HG03520 (cell line): Measurements from ENCODE around the gene ALOX5AP.

ENCODE experiments used
- ATAC-seq: cut with Tn5 transposase; IDR thresholded peaks from one replicate; pipeline ENCODE4 v1.9.1; 2021; ENCODE audit warnings: mild to moderate bottlenecking, moderate library complexity; ENCODE audit not compliant: unreplicated experiment

ALOX5AP gene

DNA sequence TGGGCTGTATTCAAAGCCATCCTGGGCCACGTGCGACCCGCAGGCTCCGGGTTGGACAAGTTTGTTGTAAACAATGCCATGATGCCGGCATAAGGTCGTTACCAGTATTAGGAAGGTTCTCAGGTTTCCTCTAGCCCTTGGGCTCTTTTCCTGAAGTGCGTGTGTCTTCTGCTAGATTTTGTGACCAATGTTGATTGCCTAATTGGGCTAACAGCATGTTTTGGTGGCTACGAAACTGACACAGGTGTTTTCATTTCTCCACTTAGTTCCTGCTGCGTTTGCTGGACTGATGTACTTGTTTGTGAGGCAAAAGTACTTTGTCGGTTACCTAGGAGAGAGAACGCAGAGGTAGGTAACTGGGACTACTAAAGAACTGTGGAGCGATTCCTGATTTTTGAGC is 20.3 kb downstream of the ALOX5AP start:
- no peak for ATAC-seq

DNA sequence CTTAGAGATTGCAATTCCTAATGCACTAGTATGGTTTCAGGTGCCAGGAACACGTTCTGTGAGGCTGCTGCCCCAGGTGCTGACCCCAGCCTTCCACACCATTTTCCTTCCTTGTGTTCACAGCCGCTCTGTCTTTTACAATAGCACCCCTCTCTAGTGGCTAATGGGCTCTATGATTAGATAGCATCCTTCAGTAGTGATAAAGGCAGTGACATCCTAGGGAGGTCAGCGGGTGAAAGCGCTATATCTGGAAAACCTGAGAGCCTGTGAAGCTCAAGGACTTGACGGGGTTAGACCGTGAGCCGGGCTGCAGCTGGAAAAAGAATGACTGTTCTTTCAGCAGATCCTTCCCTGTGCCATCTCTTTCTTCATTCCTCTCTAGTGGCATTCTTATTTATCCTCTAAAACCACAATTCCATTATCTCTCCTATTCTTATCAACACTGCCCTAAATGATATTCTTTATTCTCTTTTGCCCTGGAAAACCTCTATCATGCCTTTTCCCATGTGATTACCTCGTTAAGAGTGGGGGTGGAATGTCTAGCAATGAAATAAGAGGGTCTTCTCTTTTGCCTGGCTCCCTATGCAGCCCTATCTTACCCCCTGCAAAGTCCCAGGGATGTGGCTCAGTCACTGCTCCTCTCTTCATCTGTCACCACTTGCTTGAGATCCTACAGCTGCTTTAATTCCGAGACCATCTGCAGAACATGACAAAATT is 21.8 kb downstream of the ALOX5AP start:
- no peak for ATAC-seq

DNA sequence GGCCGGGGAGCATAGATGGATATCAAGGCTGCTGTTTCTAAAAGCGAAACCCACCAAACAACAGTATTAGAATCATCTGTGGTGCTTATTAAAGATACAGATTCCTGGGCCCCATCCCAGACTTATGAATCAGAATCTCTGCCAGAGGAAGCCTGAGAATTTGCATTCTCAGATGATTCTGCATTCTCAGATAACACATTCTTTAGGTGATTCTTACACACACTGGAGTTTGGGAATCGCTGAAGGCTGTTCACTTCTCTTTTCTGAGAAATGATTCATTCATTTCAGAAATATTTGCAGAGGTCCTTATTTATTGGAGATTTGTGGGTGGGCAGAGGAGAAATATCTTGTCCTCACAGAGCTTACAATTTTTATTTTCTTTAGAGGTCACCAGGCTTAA is 24.4 kb downstream of the ALOX5AP start:
- no peak for ATAC-seq

DNA sequence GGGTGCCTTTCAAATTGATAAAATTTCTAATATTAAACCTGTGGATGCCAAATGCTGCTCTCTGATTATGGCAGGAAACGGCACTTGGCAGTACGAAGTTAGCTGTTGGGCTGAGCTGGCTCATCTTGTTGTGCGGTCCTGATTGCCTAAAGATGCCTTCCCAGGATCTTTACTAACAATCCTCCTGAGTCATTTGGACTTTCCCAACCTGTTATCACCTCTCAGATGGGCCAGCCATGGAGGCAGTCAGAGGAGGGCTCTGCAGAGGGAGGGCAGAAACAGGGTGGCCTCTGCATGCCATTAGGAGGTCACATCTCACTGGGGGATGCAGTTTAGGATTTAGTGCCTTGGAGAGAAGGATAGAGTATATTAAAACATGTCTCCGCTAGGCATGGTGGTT is 27.3 kb downstream of the ALOX5AP start:
- no peak for ATAC-seq

DNA sequence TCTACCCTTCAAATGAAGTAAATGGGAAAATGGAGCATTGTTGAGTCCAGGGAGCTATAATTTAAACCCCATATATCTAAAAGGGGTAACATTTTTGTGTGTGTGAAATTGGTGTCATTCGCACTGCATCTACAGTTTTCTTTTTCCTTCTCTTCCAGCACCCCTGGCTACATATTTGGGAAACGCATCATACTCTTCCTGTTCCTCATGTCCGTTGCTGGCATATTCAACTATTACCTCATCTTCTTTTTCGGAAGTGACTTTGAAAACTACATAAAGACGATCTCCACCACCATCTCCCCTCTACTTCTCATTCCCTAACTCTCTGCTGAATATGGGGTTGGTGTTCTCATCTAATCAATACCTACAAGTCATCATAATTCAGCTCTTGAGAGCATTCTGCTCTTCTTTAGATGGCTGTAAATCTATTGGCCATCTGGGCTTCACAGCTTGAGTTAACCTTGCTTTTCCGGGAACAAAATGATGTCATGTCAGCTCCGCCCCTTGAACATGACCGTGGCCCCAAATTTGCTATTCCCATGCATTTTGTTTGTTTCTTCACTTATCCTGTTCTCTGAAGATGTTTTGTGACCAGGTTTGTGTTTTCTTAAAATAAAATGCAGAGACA is 28.6 kb downstream of the ALOX5AP start:
- no peak for ATAC-seq

DNA sequence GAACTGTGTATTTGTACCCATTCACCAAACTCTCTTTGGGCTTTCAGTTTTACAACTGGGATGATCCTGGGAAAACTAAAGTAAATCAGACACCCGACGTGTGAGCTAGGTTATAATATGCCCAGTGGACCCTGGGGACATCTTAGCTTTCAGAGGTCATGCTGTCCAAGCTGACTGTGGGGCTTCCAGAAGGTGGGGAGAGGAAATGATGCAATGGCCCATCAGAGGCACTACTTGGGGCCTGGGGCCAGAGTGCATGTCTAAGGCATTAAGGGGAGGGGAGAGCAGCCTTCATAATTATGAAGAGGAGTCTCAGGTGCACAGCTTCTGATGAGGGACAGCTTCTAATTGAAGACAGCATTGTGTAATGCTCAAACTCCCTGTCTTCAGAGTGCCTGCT is 30.9 kb downstream of the ALOX5AP start:
- no peak for ATAC-seq

DNA sequence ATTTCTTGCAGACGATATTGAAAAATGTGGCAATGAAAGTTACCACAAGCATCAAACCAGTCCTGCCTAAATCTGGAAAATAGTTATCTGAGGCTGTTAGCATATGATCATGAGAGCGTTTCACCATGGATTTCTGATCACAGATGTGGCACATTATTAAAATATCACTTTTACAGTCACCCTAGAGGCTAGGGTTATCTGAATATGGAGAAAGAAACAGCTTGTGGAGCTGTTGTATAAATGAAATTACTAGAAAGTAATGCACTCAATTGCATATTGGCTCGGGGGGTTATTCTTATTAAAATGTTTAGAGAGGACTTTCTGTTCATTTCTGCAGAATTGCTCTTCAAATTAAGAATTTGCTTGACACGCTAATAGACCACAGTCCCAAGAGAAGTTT is 35.6 kb downstream of the ALOX5AP start:
- no peak for ATAC-seq

DNA sequence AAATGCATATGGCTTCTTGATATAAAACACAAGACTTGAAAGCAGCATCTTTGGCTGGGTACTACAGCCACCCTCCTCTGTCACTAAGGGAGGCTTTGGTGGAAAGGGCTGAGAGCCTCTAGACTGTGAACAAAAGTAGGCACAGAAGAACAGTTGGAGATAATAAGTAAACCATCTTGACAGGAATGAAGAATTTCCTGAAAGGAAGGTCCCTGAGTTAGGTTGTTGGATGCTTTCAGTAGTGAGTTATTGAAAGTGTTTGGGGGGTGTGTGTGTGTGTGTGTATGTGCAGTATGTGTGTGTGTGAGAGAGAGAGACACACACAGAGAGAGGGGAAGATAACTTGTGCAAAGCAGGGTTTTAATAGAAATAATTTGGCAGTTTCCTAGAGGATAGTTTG is 38.2 kb downstream of the ALOX5AP start:
- no peak for ATAC-seq

DNA sequence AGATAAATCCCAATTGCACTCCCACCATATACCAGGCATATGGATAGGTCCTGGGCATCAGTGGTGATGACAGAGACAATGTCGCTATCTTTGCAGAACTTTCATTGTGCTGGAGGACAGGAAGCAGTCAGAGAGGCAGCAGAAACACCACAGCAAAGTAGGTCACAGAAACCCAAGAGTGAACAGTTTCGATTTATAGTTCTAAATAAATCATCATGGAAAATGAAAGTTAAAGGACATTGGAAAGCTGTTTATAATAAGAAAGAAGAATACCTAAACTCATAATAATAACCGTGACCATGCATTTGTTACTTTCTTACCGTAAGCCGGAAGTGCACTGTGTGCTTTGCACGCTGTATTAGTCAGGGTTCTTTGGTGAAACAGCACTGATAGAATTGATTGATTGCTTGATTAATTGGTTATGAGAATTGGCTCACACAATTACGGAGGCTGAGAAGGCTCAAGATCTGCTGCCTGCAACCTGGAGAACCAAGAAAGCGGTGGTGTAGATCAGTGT is 38.9 kb downstream of the ALOX5AP start:
- ATAC-seq = no peak

DNA sequence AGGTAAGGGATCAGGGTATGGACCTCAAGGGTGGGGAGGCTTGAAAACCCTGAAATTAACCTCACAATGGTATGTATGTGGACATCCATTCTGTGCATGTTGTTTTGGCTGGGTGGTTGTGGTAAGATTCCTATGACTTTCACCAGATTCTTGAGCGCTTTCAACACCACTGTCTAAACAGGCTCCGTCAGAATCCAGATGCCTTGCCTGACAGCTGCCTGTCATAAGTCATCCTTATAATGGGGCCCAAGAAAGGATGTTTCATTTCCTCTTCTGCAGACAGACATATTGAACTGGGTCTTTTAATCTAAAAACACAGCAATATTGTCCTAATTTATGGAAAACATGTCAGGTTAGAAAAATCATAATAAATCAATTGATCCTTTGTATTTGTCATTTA is 41.3 kb downstream of the ALOX5AP start:
- no peak for ATAC-seq

DNA sequence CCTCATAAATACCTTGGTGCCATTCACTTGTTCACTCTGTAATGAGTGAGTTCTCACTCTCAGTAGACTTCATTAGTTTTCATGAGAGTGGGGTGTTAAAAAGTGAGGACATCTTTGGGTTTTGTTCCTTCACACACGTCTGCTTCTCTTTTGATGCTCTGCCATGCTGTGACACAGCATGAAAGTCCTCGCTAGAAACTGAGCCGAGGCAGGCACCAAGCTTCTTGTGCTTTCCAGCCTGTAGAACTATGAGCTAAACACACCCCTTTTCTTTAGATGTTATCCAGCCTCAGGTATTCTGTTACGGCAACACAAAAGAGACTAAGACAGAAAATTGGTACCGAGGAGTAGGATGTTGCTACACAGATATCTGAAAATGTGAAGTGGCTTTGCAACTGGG is 43.7 kb downstream of the ALOX5AP start:
- no peak for ATAC-seq

DNA sequence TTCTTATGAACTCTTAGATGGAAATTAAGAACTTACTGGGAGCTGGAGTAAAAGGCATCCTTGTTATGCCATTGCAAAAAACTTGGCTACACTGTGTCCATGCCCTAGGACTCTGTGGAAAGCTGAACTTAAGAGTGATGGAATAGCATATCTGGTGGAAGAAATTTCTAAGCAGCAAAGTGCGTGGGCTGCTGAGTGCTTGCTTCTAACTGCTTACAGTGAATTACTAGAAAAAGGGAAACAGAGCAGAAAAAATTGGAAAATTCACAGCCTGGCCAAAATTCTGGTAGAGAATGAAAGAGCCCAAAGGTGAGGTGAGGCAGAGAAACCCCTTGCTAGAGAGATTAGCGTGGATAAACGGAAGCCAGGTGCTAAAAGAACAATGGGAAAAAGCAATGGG is 44.3 kb downstream of the ALOX5AP start:
- no peak for ATAC-seq

DNA sequence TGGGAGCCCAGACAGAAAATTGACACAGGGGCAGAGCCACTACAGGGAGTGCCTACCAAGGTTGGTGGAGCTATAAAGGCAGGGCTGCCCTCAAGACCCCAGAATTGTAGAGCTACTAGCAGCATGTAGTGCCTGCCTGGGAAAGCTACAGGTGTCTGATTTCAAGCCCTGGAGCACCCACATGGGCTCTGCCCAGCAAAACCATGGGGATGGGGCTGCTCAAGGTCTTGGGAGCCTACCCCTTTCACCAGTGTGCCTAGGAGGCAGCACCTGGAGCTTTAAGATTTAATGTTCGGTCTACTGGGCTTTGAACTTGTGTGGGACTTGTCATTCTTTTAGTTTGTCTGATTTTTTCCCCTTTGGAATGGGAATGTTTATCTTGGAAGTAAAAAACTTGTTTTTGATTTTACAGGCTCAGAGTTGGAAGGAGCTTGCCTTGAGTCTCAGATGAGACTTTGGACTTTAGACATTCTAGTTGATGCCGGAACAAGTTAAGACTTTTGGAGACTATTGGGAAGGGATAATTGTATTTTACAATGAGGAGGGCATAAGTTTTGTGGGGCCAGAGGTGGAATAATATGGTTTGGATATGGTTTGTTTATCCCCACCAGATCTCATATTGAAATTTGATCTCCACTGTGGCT is 45.1 kb downstream of the ALOX5AP start:
- ATAC-seq = no peak

DNA sequence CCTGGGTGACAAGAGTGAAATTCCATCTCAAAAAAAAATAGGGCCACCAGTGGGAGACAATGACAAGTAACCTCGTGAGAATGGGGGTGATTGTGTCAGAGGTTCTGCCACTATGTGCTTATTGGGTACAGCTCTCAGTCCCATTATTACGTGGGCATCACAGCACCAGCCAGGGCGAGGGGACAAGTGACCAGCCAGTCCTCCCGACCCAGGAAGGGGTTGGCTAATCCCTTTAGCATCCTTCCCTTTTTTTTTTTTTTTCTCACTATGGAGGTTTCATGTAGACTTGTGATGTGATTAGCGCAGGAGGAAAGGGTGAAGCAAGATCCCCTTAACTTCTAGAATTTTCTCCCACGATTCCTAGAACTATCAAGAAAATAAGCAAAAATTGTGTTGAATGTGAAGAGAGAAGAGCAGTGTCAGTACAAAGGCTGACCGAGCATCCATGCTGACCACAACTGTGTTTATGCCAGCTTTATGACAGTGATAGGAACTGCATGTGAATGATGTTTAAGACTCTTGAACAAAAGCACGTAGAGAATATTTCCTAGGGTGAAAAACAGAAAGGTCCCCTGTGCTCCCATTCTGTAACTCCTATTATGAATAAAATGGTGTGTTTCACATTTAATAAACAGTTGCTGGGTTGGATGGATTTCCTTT is 50.0 kb downstream of the ALOX5AP start:
- no peak for ATAC-seq

DNA sequence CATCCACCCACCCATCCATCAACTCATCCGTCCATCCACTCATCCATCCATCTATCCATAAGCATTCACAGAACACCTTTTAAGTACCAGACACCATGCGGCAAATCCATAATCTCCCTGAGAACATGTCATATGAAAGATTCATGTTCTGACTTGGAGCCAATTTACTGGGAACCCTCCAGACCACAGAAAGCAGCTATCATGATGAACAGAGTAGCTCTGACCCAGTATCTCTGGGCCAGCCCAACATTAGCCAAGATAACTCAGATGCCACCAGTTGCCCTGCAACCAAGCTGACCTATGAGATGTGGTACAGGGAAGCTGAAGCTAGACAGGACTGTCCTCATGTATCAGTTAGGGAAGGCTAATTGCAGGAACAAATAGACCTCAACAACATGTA is 51.3 kb downstream of the ALOX5AP start:
- no peak for ATAC-seq

DNA sequence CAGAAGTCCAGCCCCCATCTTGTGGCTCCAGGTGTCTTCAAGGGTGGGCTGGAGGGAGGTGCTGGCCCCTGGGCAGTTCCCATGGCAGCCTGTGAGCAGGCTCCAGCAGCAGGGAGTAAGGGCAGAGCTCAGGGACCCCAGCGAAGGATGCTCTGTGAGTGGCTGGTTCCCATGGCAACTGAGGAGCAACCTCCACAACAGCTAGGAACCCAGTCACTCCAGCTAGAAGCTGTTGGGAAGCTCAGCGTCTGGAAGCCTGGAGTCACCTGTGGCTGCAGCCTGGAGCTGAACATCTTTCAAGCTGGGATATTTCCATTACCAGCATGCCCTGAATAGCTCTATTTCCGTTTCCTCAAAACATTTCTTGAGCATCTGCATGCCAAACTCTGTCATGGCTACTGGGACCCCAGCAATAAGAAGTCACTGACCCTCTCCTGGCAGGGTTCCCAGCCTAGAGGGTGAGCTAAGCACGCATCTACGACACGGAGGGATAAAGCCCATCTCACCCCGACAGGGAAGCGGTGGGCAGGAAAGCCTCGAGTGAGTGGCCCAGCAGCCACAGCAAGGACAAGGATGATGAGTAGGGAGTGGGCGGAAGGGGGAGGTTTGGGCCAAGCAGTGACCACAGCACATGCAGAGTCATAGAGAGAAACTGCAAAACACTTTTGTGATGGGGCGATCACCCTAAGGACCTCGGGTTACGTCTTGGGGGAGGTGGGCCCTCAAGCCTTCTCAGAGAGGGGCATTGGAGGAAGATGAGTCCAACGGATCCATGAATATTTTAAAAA is 52.6 kb downstream of the ALOX5AP start:
- ATAC-seq = no peak

DNA sequence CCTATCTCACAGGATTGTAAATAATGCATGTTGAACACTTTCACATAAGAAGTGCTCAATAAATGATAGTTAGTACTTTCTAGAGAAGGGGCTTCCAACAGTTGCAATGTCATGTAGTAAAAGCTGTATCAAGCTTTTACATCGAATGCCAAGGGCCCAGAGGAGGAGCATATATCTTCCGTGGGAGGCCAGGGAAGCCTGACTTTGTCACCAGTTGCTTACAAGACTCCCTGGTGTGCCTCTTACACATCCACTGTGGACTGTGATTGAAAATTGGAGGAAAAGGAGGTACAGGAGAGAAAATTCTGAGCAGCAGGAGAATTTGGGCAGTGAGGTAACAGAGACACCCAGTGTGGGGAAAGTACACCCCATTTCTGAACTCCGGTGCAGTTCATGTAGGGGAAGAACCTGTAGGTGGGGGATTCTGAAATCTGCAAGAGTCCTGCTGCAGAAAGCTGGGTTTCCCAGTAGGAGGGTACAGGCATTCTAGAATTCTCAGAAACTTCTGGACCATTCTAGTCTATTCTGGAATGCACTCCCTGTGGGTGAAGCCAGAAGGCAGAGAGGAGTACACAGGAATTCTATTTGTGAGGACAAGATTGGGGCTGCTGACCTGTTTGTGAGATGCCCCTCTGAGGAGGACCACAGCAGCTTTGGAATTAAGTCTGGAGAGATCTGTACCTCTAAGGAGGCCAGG is 54.0 kb downstream of the ALOX5AP start:
- ATAC-seq = no peak

DNA sequence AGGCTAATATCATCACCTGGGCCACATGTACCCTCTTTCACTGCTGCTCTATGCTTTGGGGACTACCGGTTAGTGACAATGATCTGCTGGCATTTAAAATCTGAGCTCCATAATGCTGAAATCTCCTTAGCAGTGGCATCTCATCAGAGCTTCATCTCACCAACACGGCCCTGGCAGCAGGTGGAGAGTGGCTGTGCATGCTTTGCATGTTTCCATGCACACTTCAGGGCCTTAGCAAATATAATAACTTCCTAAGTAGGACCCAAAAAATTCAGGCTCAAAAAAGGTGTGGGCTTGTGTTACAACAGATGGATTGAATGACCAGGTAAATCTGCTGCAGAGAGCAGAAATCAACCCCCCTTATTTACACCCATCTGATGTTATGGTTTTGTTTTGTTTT is 55.2 kb downstream of the ALOX5AP start:
- ATAC-seq = no peak

DNA sequence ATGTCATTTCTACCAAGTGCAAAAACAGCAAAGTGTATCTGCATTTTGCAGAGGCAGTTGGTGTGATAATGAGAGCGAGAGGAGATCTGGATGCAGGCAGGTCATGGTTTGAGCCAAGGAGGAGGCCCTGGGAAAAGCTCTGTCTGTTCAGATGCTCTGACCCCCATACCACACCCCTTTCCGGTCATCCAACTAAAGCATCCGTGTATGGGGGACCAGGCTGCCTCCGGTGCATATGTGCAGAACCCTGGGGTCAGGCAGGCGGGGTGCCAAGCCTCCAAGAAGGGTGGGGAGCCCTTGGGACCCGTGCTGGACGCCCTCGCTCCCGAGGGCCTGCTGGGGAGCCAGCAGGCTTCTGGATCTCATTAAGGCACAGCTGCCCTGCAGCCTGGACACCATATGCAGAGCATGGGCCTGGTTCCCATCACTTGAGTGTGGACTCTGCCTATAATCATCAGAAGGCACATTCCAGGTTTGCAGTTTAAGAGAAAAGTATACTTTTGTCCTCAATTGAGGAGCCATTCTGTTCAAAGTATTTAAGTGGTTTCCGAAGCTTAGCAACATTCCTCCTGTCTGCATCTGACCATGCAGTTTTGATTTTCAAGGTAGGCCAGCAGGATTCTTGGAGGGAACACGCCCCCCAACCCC is 56.1 kb downstream of the ALOX5AP start:
- no peak for ATAC-seq
